CD14-positive monocyte (primary cell): Measurements from ENCODE around the gene ACLY. TPM values are rescaled to one million over a fixed set of nuclear protein-coding genes. Genes with fewer than 3 reads are reported as not detected.
A peak's percentile ranks its signal among the peaks of the same experiment; 100 is the strongest.

Experiments
- DNase-seq, 3 donors: peaks; one replicate each; pipeline ENCODE4 v3.0.0-alpha.2; 2011 to 2022
- H2AFZ ChIP-seq: 2 replicates; pipeline ENCODE4 v1.6.0; 2012; ENCODE audit warnings: mild to moderate bottlenecking, low read depth, low read length, inconsistent platforms; ENCODE audit not compliant: insufficient read depth, poor library complexity, severe bottlenecking
- H3K27ac ChIP-seq, 2 donors: 1 replicate in 1 of 2; 2 replicates in 1 of 2; pipeline ENCODE4 v1.5.1; 2012 to 2013; ENCODE audit warnings: low read length in 2 of 2, control low read depth in 1 of 2, inconsistent platforms in 1 of 2, low read depth in 1 of 2, mild to moderate bottlenecking in 1 of 2
- H3K27me3 ChIP-seq, 2 donors: one replicate each; pipeline versions ENCODE4 v1.6.0 to v1.6.1; 2011 to 2013; ENCODE audit warnings: low read length in 2 of 2; ENCODE audit not compliant: control insufficient read depth in 2 of 2, insufficient read depth in 2 of 2
- H3K36me3 ChIP-seq, 2 donors: replicated peaks in 1 of 2; 1 replicate in 1 of 2; 2 replicates in 1 of 2; pipeline versions ENCODE4 v1.5.1 to v1.6.1; 2012 to 2013; ENCODE audit warnings: low read length in 2 of 2, control low read depth in 1 of 2, inconsistent platforms in 1 of 2, mild to moderate bottlenecking in 1 of 2; ENCODE audit not compliant: insufficient read depth in 2 of 2, control insufficient read depth in 1 of 2
- H3K4me1 ChIP-seq, 2 donors: 1 replicate in 1 of 2; 2 replicates in 1 of 2; pipeline versions ENCODE4 v1.5.1 to v1.6.1; 2012 to 2013; ENCODE audit warnings: low read length in 2 of 2, control low read depth in 1 of 2, inconsistent platforms in 1 of 2, mild to moderate bottlenecking in 1 of 2, moderate library complexity in 1 of 2; ENCODE audit not compliant: insufficient read depth in 2 of 2, control insufficient read depth in 1 of 2
- H3K4me2 ChIP-seq: replicated peaks from 2 replicates; pipeline ENCODE3; 2012; ENCODE audit warnings: low read length, moderate library complexity, mild to moderate bottlenecking; ENCODE audit not compliant: poor library complexity, severe bottlenecking; ENCODE audit errors: extremely low read depth
- H3K4me3 ChIP-seq, 3 experiments: fragments of 200-600 bp in 1 of 3; sonication (generic) in 1 of 3; replicated peaks in 1 of 3; 1 replicate in 2 of 3; 2 replicates in 1 of 3; pipeline ENCODE4 v1.5.1; 2011 to 2013; ENCODE audit warnings: low read length in 3 of 3, mild to moderate bottlenecking in 3 of 3, control low read depth in 2 of 3, low read depth in 2 of 3, inconsistent platforms in 1 of 3, moderate library complexity in 1 of 3
- H3K79me2 ChIP-seq: 2 replicates; pipeline ENCODE4 v1.6.0; 2012; ENCODE audit warnings: mild to moderate bottlenecking, control low read depth, inconsistent platforms, low read length, moderate library complexity; ENCODE audit not compliant: insufficient read depth
- H3K9ac ChIP-seq: 2 replicates; pipeline ENCODE4 v1.6.0; 2017; ENCODE audit warnings: low read length, mild to moderate bottlenecking; ENCODE audit not compliant: insufficient read depth, poor library complexity, severe bottlenecking
- H3K9me3 ChIP-seq, 2 donors: replicated peaks in 1 of 2; 1 replicate in 1 of 2; 2 replicates in 1 of 2; pipeline versions ENCODE4 v1.5.1 to v1.6.1; 2012 to 2013; ENCODE audit warnings: low read length in 2 of 2, control low read depth in 1 of 2; ENCODE audit not compliant: control insufficient read depth in 1 of 2, insufficient read depth in 1 of 2
- H4K20me1 ChIP-seq: 2 replicates; pipeline ENCODE4 v1.6.0; 2012; ENCODE audit warnings: mild to moderate bottlenecking, low read length, control low read depth, moderate library complexity; ENCODE audit not compliant: insufficient read depth
- H3K27ac Mint-ChIP-seq, 7 donors: one replicate each; pipeline ENCODE4 v1.8.0; 2020; ENCODE audit warnings: mild to moderate bottlenecking in 7 of 7, mixed read lengths in 7 of 7, moderate library complexity in 6 of 7, inconsistent platforms in 2 of 7
- H3K27me3 Mint-ChIP-seq, 3 donors: one replicate each; pipeline ENCODE4 v1.8.0; 2021 to 2022; ENCODE audit warnings: low read depth in 3 of 3, mild to moderate bottlenecking in 3 of 3, mixed read lengths in 3 of 3, moderate library complexity in 3 of 3, inconsistent platforms in 1 of 3
- H3K36me3 Mint-ChIP-seq, 2 donors: one replicate each; pipeline ENCODE4 v1.8.0; 2020; ENCODE audit warnings: mixed read lengths in 2 of 2, inconsistent platforms in 1 of 2, mild to moderate bottlenecking in 1 of 2
- H3K4me1 Mint-ChIP-seq: one replicate; pipeline ENCODE4 v1.8.0; 2020; ENCODE audit warnings: mild to moderate bottlenecking, mixed read lengths
- H3K4me3 Mint-ChIP-seq, 2 donors: one replicate each; pipeline ENCODE4 v1.8.0; 2020; ENCODE audit warnings: mild to moderate bottlenecking in 2 of 2, mixed read lengths in 2 of 2, moderate library complexity in 1 of 2
- H3K9me3 Mint-ChIP-seq, 7 donors: one replicate each; pipeline ENCODE4 v1.8.0; 2020 to 2022; ENCODE audit warnings: mixed read lengths in 7 of 7, mild to moderate bottlenecking in 6 of 7, moderate library complexity in 6 of 7, inconsistent platforms in 2 of 7
- WGBS: methylation state at CpG from one replicate; pipeline ENCODE4 v1.1.5; 2013; ENCODE audit warnings: missing lambda C conversion rate; ENCODE audit not compliant: insufficient coverage; 5-methylcytosine and 5-hydroxymethylcytosine counted together
- intact Hi-C, 2 donors: fragments of 100-400 bp; cut with micrococcal nuclease; formaldehyde crosslinking; loops; one replicate each; pipeline versions ENCODE4 v1.15.0 to v1.15.1; 2023
- polyA plus RNA-seq, 3 donors: library from polyadenylated mRNA; depleted of rRNA in 1 of 3; unstranded in 2 of 3; stranded (reverse) in 1 of 3; fragments of 300-500 nt in 2 of 3; fragments of >200 nt in 1 of 3; fragmentation: Illumina TruSeq in 2 of 3; gene quantifications; 1 replicate in 2 of 3; 2 replicates in 1 of 3; pipeline ENCODE4 v1.2.3, GENCODE V29; 2012 to 2021
- TF ChIP-seq, protein P1 (sequence below): fragments of 200-600 bp; IDR thresholded peaks from one replicate; pipeline ENCODE4 v1.8.0; 2022; ENCODE audit warnings: antibody characterized with exemption, mild to moderate bottlenecking

The ACLY gene
- polyA plus RNA-seq, 3 donors: 41.0 to 48.3 (median 45.1) TPM

DNA sequence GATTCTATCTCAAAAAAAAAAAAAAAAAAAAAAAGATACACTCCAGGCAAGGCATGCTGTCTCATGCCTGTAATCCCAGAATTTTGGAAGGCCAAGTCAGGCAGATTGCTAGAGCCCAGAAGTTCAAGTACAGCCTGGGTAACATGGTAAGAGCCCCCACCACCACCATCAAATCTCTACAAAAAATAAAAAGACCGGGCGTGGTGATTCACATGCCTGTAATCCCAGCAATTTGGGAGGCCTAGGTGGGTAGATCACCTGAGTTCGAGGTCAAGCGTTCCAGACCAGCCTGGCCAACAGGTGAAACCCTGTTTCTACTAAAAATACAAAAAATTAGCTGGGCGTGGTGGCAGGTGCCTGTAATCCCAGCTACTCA lies 1.8 kb upstream of the ACLY start:
- DNase-seq: no peak
- H4K20me1 ChIP-seq: peaks cover 27% of the 10 kb centered on the region
- WGBS: 100% methylated on average over 3 of the region's 5 CpGs
- H3K4me3 ChIP-seq: no peak overlapping the region
- Mint-ChIP-seq H3K9me3 (no peaks in the 10 kb centered on the region), H3K4me3 (no peak overlapping the region), H3K27me3 (peaks cover 0 to 2% (median 0%) of the 10 kb centered on the region in 3 donors), H3K4me1 (peaks cover 29% of the 10 kb centered on the region), H3K27ac (no peak overlapping the region), H3K36me3 (peaks cover 0 to 1% of the 10 kb centered on the region in 2 donors)
- H2AFZ ChIP-seq: no peak overlapping the region
- H3K36me3 ChIP-seq: no peaks in the 10 kb centered on the region
- H3K9ac ChIP-seq: no peak overlapping the region
- intact Hi-C loops: no loop called here
- no peak overlapping the region for H3K4me2 ChIP-seq
- no peaks in the 10 kb centered on the region for H3K9me3 ChIP-seq
- no peak overlapping the region for H3K27ac ChIP-seq
- H3K4me1 ChIP-seq: peaks cover 21 to 24% of the 10 kb centered on the region in 2 donors
- H3K27me3 ChIP-seq: no peaks in the 10 kb centered on the region
- H3K79me2 ChIP-seq: peaks cover 33% of the 10 kb centered on the region
- TF ChIP-seq, protein P1, sequence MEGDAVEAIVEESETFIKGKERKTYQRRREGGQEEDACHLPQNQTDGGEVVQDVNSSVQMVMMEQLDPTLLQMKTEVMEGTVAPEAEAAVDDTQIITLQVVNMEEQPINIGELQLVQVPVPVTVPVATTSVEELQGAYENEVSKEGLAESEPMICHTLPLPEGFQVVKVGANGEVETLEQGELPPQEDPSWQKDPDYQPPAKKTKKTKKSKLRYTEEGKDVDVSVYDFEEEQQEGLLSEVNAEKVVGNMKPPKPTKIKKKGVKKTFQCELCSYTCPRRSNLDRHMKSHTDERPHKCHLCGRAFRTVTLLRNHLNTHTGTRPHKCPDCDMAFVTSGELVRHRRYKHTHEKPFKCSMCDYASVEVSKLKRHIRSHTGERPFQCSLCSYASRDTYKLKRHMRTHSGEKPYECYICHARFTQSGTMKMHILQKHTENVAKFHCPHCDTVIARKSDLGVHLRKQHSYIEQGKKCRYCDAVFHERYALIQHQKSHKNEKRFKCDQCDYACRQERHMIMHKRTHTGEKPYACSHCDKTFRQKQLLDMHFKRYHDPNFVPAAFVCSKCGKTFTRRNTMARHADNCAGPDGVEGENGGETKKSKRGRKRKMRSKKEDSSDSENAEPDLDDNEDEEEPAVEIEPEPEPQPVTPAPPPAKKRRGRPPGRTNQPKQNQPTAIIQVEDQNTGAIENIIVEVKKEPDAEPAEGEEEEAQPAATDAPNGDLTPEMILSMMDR: no peak

DNA sequence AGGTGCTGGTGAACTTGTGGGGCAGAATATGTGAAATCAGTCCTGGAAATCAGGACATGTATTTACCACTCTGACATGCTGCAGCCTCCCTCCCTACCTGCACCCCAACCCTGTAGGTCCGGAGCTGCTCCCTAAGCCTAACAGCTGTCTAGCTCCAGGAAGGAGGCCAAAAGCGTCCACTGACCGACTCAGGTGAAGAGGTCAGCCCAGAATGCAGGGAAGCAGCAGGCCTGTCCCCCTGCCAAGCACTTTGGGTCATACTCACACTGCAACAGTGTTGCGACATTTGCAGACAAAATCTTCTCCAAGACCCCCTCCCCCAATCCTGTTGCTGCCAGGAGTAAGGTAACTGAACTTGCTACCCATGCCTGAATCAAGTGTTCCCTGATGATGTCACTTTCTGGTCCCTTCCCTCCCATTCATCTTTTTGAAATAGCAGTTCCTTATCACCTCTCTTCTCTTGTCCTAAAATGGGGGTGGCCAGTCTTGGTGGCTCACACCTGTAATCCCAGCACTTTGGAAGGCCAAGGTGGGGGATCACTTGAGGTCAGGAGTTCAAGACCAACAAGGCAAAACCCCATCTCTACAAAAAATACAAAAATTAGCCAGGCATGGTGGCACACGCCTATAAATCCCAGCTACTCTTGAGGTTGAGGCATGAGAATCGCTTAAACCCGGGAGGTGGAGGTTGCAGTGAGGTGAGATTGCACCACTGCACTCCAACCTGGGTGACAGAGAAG lies 1.3 kb upstream of the ACLY start:
- Histone ChIP-seq H3K27ac (no peak overlapping the region), H3K9me3 (no peaks in the 10 kb centered on the region), H2AFZ (peak overlapping the region; percentile 97), H3K4me2 (peak overlapping the region; percentile 91), H3K4me3 (peak overlapping the region in 1 of 3 experiments; percentile 99), H3K9ac (no peak overlapping the region), H4K20me1 (peaks cover 32% of the 10 kb centered on the region), H3K36me3 (no peaks in the 10 kb centered on the region), H3K79me2 (peaks cover 38% of the 10 kb centered on the region), H3K4me1 (peaks cover 21 to 24% of the 10 kb centered on the region in 2 donors), H3K27me3 (no peaks in the 10 kb centered on the region)
- Mint-ChIP-seq H3K36me3 (peaks cover 2% of the 10 kb centered on the region in 2 donors), H3K27ac (no peak overlapping the region), H3K9me3 (no peaks in the 10 kb centered on the region), H3K4me1 (peaks cover 31% of the 10 kb centered on the region), H3K27me3 (peaks cover 0 to 2% (median 0%) of the 10 kb centered on the region in 3 donors), H3K4me3 (peak overlapping the region in 1 of 2 donors; percentile 96)
- WGBS: 90% methylated on average over 4 of the region's 7 CpGs
- DNase-seq: no peak
- TF ChIP-seq, protein P1: no peak
- intact Hi-C loops: loop anchor here in 1 of 2 donors (5.0 kb wide), 1 partner anchor 192 kb away; the partner anchor contains the start of gene DHX58
